Panc1 (cell line): Measurements from ENCODE around the gene ANKRD13D. TPM values are rescaled to one million over a fixed set of nuclear protein-coding genes. Genes with fewer than 3 reads are reported as not detected.

ENCODE experiments used
- ATAC-seq: fragments of 200-7000 bp; cut with Tn5 transposase; 2 replicates; pipeline ENCODE4 v1.9.1; 2020; ENCODE audit warnings: mild to moderate bottlenecking, moderate library complexity
- BruUV-seq: library from RNA; stranded (reverse); fragments of 400-500 nt; replicated peaks from 2 replicates; lab custom pipeline; 2021; lab: Mats Ljungman, UMichigan
- CTCF ChIA-PET: fragments of 300-600 bp; sonication (Branson Sonifier 250); formaldehyde crosslinking; loops from one replicate; lab custom pipeline; 2022; ENCODE audit warnings: antibody characterized with exemption; lab: Charles Lee
- POLR2A ChIA-PET: fragments of 300-600 bp; sonication (Branson Sonifier 250); formaldehyde crosslinking; loops from one replicate; lab custom pipeline; 2022; ENCODE audit warnings: antibody characterized with exemption; lab: Charles Lee
- DNase-seq: peaks from one replicate; pipeline ENCODE4 v3.0.0-alpha.2; 2010; ENCODE audit warnings: low read depth, low spot score
- H3K27ac ChIP-seq: 2 replicates; pipeline ENCODE4 v1.5.1; 2011; ENCODE audit warnings: mild to moderate bottlenecking, low read length, inconsistent platforms
- H3K27me3 ChIP-seq: fragments of 200-500 bp; sonication (Bioruptor generic); 2 replicates; pipeline ENCODE4 v1.6.0; 2014; ENCODE audit warnings: low read length, inconsistent platforms; ENCODE audit not compliant: control insufficient read depth, insufficient read depth
- H3K36me3 ChIP-seq: fragments of 200-500 bp; sonication (Bioruptor generic); 2 replicates; pipeline ENCODE4 v1.5.1; 2014; ENCODE audit warnings: inconsistent platforms, mild to moderate bottlenecking, low read length, moderate library complexity; ENCODE audit not compliant: control insufficient read depth, insufficient read depth
- H3K4me1 ChIP-seq: 2 replicates; pipeline ENCODE4 v1.5.1; 2011; ENCODE audit warnings: inconsistent platforms, mild to moderate bottlenecking, low read length, moderate library complexity; ENCODE audit not compliant: control insufficient read depth, insufficient read depth
- H3K4me3 ChIP-seq, 2 experiments: 2 replicates each; pipeline ENCODE4 v1.5.1; 2011 to 2012; ENCODE audit warnings: low read depth in 2 of 2, low read length in 2 of 2, mild to moderate bottlenecking in 2 of 2, inconsistent platforms in 1 of 2, moderate library complexity in 1 of 2
- H3K9me3 ChIP-seq: fragments of 200-500 bp; sonication (Bioruptor generic); 2 replicates; pipeline ENCODE4 v1.5.1; 2014; ENCODE audit warnings: low read depth, mild to moderate bottlenecking, inconsistent platforms, low read length, moderate library complexity; ENCODE audit not compliant: control insufficient read depth, insufficient read depth
- POLR2AphosphoS5 ChIP-seq: IDR thresholded peaks from 2 replicates; pipeline ENCODE4 v1.6.1; 2012; ENCODE audit warnings: mild to moderate bottlenecking, low read depth, low read length, moderate library complexity
- SIN3A ChIP-seq: IDR thresholded peaks from 2 replicates; pipeline ENCODE4 v1.6.1; 2012; ENCODE audit warnings: low read depth, mild to moderate bottlenecking, low read length, moderate library complexity, borderline replicate concordance; ENCODE audit not compliant: insufficient read depth
- TCF7L2 ChIP-seq: IDR thresholded peaks from 2 replicates; pipeline ENCODE4 v1.6.1; 2011; ENCODE audit warnings: mild to moderate bottlenecking, low read depth, low read length, inconsistent platforms
- in situ Hi-C: cut with HindIII; loops from 2 replicates; pipeline ENCODE4 v1.10.0; 2016; ENCODE audit warnings: low sequenced_read_pairs, low pct_unique_long_range_greater_than_20kb
- intact Hi-C: fragments of 100-400 bp; cut with micrococcal nuclease; formaldehyde crosslinking; loops from one replicate; pipeline ENCODE4 v1.10.0; 2022; ENCODE audit not compliant: unreplicated experiment
- total RNA-seq: library from RNA; stranded (reverse); gene quantifications from one replicate; pipeline ENCODE4 v1.2.1, GENCODE V29; 2021; ENCODE audit not compliant: unreplicated experiment
- TF ChIP-seq, protein P1 (sequence below), 2 experiments: IDR thresholded peaks; 2 replicates each; pipeline ENCODE4 v1.6.1; 2011 to 2012; ENCODE audit warnings: low read depth in 2 of 2, control low read depth in 1 of 2, low read length in 1 of 2, mild to moderate bottlenecking in 1 of 2, moderate library complexity in 1 of 2; ENCODE audit not compliant: insufficient read depth in 1 of 2
- TF ChIP-seq, protein P2 (sequence below): fragments of 450-650 bp; IDR thresholded peaks from 2 replicates; pipeline ENCODE4 v1.5.1; 2017; ENCODE audit warnings: mild to moderate bottlenecking

ANKRD13D gene
- total RNA-seq, 1 experiment from 2014 or later, result 76.5 TPM

DNA sequence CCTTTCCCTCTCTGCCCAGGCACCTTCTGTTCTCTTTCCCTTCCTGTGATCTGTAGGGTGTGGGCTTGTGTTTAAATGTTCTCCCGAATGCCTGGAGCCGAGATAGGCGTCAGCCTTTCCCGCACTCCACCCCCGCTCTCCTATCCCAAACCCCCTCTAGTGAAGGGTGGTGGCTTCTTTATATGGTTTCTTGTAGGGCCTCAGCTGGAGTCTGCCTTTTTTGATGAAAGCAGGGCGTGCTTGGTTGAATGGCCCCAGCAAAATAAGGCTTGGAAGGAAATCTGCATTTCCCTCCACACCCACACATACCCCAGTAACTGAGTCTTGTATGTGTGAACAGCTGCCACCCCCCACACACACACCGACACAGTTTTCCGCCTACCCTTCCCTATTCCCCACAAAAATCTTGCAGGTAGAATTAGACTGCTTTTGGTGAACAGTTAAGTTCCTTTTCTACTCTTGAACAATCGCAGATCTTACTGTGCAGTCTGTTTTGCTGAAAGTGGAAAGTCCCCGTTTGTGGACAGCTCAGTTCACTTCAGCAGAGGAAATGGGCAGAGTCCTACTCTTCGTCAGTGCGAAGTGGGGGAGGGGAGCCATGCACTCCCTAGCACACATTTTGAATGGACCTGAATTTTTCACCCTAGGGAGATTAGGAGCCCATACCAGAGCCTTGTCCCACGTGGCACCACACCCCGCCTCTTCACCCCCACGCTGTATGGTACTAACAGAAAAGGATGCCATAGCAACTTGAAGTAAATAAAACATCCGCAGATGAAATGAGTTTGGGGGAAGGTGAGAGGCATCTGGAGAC is 48.3 kb upstream of the ANKRD13D start:
- BruUV-seq, result TSS peak; percentile 54
- H3K27ac ChIP-seq, result peak overlapping the region; percentile 95
- TF ChIP-seq, protein P1, sequence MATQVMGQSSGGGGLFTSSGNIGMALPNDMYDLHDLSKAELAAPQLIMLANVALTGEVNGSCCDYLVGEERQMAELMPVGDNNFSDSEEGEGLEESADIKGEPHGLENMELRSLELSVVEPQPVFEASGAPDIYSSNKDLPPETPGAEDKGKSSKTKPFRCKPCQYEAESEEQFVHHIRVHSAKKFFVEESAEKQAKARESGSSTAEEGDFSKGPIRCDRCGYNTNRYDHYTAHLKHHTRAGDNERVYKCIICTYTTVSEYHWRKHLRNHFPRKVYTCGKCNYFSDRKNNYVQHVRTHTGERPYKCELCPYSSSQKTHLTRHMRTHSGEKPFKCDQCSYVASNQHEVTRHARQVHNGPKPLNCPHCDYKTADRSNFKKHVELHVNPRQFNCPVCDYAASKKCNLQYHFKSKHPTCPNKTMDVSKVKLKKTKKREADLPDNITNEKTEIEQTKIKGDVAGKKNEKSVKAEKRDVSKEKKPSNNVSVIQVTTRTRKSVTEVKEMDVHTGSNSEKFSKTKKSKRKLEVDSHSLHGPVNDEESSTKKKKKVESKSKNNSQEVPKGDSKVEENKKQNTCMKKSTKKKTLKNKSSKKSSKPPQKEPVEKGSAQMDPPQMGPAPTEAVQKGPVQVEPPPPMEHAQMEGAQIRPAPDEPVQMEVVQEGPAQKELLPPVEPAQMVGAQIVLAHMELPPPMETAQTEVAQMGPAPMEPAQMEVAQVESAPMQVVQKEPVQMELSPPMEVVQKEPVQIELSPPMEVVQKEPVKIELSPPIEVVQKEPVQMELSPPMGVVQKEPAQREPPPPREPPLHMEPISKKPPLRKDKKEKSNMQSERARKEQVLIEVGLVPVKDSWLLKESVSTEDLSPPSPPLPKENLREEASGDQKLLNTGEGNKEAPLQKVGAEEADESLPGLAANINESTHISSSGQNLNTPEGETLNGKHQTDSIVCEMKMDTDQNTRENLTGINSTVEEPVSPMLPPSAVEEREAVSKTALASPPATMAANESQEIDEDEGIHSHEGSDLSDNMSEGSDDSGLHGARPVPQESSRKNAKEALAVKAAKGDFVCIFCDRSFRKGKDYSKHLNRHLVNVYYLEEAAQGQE (IDR thresholded peaks at IDR 0.05; ENCODE audit: insufficient read depth in 1 of 2, low read depth in 2 of 2, low read length in 1 of 2), result no peak
- TF ChIP-seq, protein P2, sequence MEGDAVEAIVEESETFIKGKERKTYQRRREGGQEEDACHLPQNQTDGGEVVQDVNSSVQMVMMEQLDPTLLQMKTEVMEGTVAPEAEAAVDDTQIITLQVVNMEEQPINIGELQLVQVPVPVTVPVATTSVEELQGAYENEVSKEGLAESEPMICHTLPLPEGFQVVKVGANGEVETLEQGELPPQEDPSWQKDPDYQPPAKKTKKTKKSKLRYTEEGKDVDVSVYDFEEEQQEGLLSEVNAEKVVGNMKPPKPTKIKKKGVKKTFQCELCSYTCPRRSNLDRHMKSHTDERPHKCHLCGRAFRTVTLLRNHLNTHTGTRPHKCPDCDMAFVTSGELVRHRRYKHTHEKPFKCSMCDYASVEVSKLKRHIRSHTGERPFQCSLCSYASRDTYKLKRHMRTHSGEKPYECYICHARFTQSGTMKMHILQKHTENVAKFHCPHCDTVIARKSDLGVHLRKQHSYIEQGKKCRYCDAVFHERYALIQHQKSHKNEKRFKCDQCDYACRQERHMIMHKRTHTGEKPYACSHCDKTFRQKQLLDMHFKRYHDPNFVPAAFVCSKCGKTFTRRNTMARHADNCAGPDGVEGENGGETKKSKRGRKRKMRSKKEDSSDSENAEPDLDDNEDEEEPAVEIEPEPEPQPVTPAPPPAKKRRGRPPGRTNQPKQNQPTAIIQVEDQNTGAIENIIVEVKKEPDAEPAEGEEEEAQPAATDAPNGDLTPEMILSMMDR, result no peak
- no peak for TF ChIP-seq SIN3A
- intact Hi-C loops, result no loop called here
- peak; percentile 32 for ATAC-seq
- CTCF ChIA-PET, result interaction anchor here (0.9 kb wide), 1 partner anchor 21 kb away, joined by 4 read pairs; no protein-coding TSS in a partner anchor
- in situ Hi-C loops, result no loop called here
- no peak for DNase-seq
- peak overlapping the region; percentile 76 to 98 for H3K4me3 ChIP-seq
- no peaks in the 10 kb centered on the region for H3K27me3 ChIP-seq
- H3K4me1 ChIP-seq, result peaks cover 33% of the 10 kb centered on the region
- POLR2A ChIA-PET, result interaction anchor here (0.5 to 1.2 kb wide), 4 partner anchors 13 to 193 kb away, joined by 3 to 12 read pairs (median 4); no protein-coding TSS in a partner anchor
- H3K9me3 ChIP-seq, result no peaks in the 10 kb centered on the region
- H3K36me3 ChIP-seq, result peaks cover 18% of the 10 kb centered on the region

DNA sequence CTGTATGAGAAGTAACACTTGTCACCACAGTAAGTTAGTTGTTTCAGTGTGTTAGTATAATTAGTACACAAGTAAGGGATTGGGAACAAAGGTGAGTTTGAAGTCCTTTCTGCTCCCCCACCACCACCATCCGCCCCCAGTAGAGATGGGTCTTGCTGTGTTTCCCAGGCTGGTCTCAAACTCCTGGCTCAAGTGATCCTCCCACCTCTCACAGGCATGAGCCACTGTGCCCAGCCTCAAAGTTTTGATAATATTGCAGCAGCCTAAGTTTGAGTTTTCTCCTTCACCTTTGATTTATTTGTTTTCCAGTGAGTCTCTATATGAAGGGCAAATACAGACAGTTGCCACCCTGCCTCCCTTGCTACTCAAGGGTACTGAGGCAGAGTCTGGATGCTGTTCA is 46.6 kb upstream of the ANKRD13D start:
- DNase-seq (no peak), ATAC-seq (no peak)
- in situ Hi-C loops (no loop called here), intact Hi-C loops (no loop called here)
- POLR2A ChIA-PET, result interaction anchor here (0.5 kb wide), 1 partner anchor 101 kb away, joined by 14 read pairs; no protein-coding TSS in a partner anchor
- Histone ChIP-seq H3K4me1 (peaks cover 33% of the 10 kb centered on the region), H3K27ac (no peak overlapping the region), H3K4me3 (no peak overlapping the region), H3K9me3 (no peaks in the 10 kb centered on the region), H3K27me3 (no peaks in the 10 kb centered on the region), H3K36me3 (peaks cover 29% of the 10 kb centered on the region)
- TF ChIP-seq POLR2AphosphoS5 (no peak), TCF7L2 (no peak), SIN3A (no peak)
- TF ChIP-seq, protein P1 (IDR thresholded peaks at IDR 0.05; ENCODE audit: insufficient read depth in 1 of 2, low read depth in 2 of 2, low read length in 1 of 2), result no peak
- TF ChIP-seq, protein P2, result no peak
- CTCF ChIA-PET, result no interaction called here
- no TSS peak for BruUV-seq
